K562 (cell line): ENCODE data around the gene FITM1. TPM values are rescaled to one million over a fixed set of nuclear protein-coding genes. Genes with fewer than 3 reads are reported as not detected.
A peak's percentile ranks its signal among the peaks of the same experiment; 100 is the strongest.

Experiments
- ASH1L ChIP-seq: fragments of 450-650 bp; IDR thresholded peaks from 2 replicates; pipeline ENCODE4 v1.6.1; 2018; ENCODE audit warnings: borderline replicate concordance, mild to moderate bottlenecking, low read depth; ENCODE audit not compliant: partially characterized antibody
- ATF3 ChIP-seq, 2 experiments: fragments of 450-650 bp in 1 of 2; sonication (generic) in 1 of 2; formaldehyde crosslinking in 1 of 2; IDR thresholded peaks in 1 of 2; conservative IDR thresholded peaks in 1 of 2; 2 replicates each; pipeline versions ENCODE4 v1.6.1 to v1.8.1; 2016 to 2023; ENCODE audit warnings: mild to moderate bottlenecking in 2 of 2, moderate library complexity in 2 of 2, inconsistent platforms in 1 of 2, missing genetic modification reagents in 1 of 2
- BHLHE40 ChIP-seq: IDR thresholded peaks from 2 replicates; pipeline ENCODE4 v1.6.1; 2011; ENCODE audit warnings: low read length, improper control_type of control experiment
- BRD4 ChIP-seq: fragments of 200-600 bp; sonication (generic); IDR thresholded peaks from 2 replicates; pipeline ENCODE4 v1.6.1; 2017; ENCODE audit warnings: inconsistent platforms
- CCAR2 ChIP-seq: fragments of 200-400 bp; formaldehyde crosslinking; IDR thresholded peaks from 2 replicates; pipeline ENCODE4 v1.6.1; 2017; ENCODE audit warnings: mild to moderate bottlenecking, low read depth, low read length
- CREB1 ChIP-seq, 2 experiments: sonication (generic) in 1 of 2; formaldehyde crosslinking in 1 of 2; IDR thresholded peaks; 2 replicates each; pipeline versions ENCODE4 v1.6.1 to v1.8.0; 2012 to 2022; ENCODE audit warnings: inconsistent platforms in 1 of 2, mild to moderate bottlenecking in 1 of 2, missing genetic modification reagents in 1 of 2, moderate library complexity in 1 of 2
- FOSL1 ChIP-seq: fragments of 200-800 bp; sonication (Bioruptor generic); conservative IDR thresholded peaks from 2 replicates; pipeline ENCODE4 v1.6.1; 2016; ENCODE audit warnings: missing genetic modification characterization, missing compliant biosample characterization
- FUS ChIP-seq: fragments of 200-400 bp; formaldehyde crosslinking; optimal IDR thresholded peaks from 2 replicates; pipeline ENCODE3; 2017; ENCODE audit warnings: low read depth, low read length
- HMGN3 ChIP-seq: IDR thresholded peaks from 2 replicates; pipeline ENCODE4 v1.6.1; 2011; ENCODE audit warnings: borderline replicate concordance, low read depth, mild to moderate bottlenecking, mixed read lengths, low read length; ENCODE audit not compliant: insufficient read length; ENCODE audit errors: extremely low read depth
- KLF6 ChIP-seq: fragments of 250-450 bp; sonication (Bioruptor Pico); IDR thresholded peaks from 2 replicates; pipeline ENCODE4 v1.4.0; 2020; ENCODE audit warnings: mild to moderate bottlenecking, moderate library complexity, borderline replicate concordance
- NR1H2 ChIP-seq: sonication (generic); formaldehyde crosslinking; IDR thresholded peaks from 2 replicates; pipeline ENCODE4 v1.4.0; 2020; ENCODE audit warnings: mild to moderate bottlenecking, missing genetic modification reagents
- NR2C2 ChIP-seq, 2 experiments: fragments of 200-800 bp in 1 of 2; sonication (Bioruptor generic) in 1 of 2; sonication (generic) in 1 of 2; formaldehyde crosslinking in 1 of 2; IDR thresholded peaks; 2 replicates each; pipeline versions ENCODE4 v1.6.1 to v1.8.0; 2016 to 2022; ENCODE audit warnings: mild to moderate bottlenecking in 1 of 2, missing compliant biosample characterization in 1 of 2, missing genetic modification characterization in 1 of 2, missing genetic modification reagents in 1 of 2
- PCBP2 ChIP-seq: fragments of 200-400 bp; formaldehyde crosslinking; IDR thresholded peaks from 2 replicates; pipeline ENCODE4 v1.6.1; 2018; ENCODE audit warnings: low read length, low read depth, mild to moderate bottlenecking, moderate library complexity; ENCODE audit not compliant: poor library complexity, severe bottlenecking
- RBFOX2 ChIP-seq: fragments of 200-400 bp; formaldehyde crosslinking; IDR thresholded peaks from 2 replicates; pipeline ENCODE4 v1.6.1; 2017; ENCODE audit warnings: low read depth, mild to moderate bottlenecking, low read length, moderate library complexity
- SIN3A ChIP-seq, 2 experiments: fragments of 150-350 bp in 1 of 2; IDR thresholded peaks; 2 replicates each; pipeline ENCODE4 v1.6.1; 2011 to 2016; ENCODE audit warnings: borderline replicate concordance in 2 of 2, low read depth in 2 of 2, low read length in 2 of 2, mild to moderate bottlenecking in 2 of 2, moderate library complexity in 2 of 2; ENCODE audit not compliant: control insufficient read depth in 1 of 2
- TARDBP ChIP-seq: fragments of 450-650 bp; IDR thresholded peaks from 2 replicates; pipeline ENCODE4 v1.6.1; 2016
- XRCC5 ChIP-seq: fragments of 200-400 bp; formaldehyde crosslinking; IDR thresholded peaks from 2 replicates; pipeline ENCODE4 v1.6.1; 2017; ENCODE audit warnings: low read depth, mild to moderate bottlenecking, low read length
- ZNF24 ChIP-seq: fragments of 450-650 bp; IDR thresholded peaks from 2 replicates; pipeline ENCODE4 v1.6.1; 2016
- ZNF384 ChIP-seq: IDR thresholded peaks from 2 replicates; pipeline ENCODE4 v1.6.1; 2012; ENCODE audit warnings: low read depth, low read length, improper control_type of control experiment
- ZNF707 ChIP-seq: fragments of 250-450 bp; sonication (Bioruptor Pico); conservative IDR thresholded peaks from 2 replicates; pipeline ENCODE4 v1.8.0; 2022; ENCODE audit warnings: inconsistent platforms, mild to moderate bottlenecking, moderate library complexity
- polyA plus RNA-seq, 8 experiments: library from polyadenylated mRNA; depleted of rRNA in 4 of 8; stranded (reverse) in 5 of 8; unstranded in 3 of 8; fragments of >200 nt; fragmentation: Nextera tagmentation in 2 of 8; fragmentation: Illumina TruSeq in 1 of 8; extraction: Ambion mirVana in 2 of 8; extraction: Trizol in 1 of 8; gene quantifications; 2 replicates each; pipeline versions ENCODE4 v1.2.1 to v1.2.3, GENCODE V29; 2011 to 2014; ENCODE audit warnings: inconsistent platforms in 1 of 8, missing spikeins in 1 of 8
- total RNA-seq, 7 experiments: library from RNA; depleted of rRNA in 6 of 7; stranded (reverse); fragments of >200 nt in 6 of 7; fragmentation: Illumina TruSeq in 2 of 7; extraction: Trizol in 2 of 7; gene quantifications; 2 replicates each; pipeline versions ENCODE4 v1.2.1 to v1.2.3, GENCODE V29; 2011 to 2021; ENCODE audit warnings: low replicate concordance in 1 of 7
- TF ChIP-seq, protein P1 (sequence below): sonication (generic); formaldehyde crosslinking; IDR thresholded peaks from 2 replicates; pipeline ENCODE4 v1.4.0; 2020; ENCODE audit warnings: mild to moderate bottlenecking, missing genetic modification reagents
- TF ChIP-seq, protein P2 (sequence below): sonication (generic); formaldehyde crosslinking; IDR thresholded peaks from 2 replicates; pipeline ENCODE4 v1.8.0; 2022; ENCODE audit warnings: missing genetic modification reagents, mild to moderate bottlenecking, moderate library complexity, borderline replicate concordance

FITM1 gene
- total and polyA plus RNA-seq, 9 of the 15 experiments (the other 6 are each of a cell fraction or from before 2014, with no cell fraction given): 0.09 to 0.20 TPM; not detected in 7

- TF ChIP-seq, protein P1, sequence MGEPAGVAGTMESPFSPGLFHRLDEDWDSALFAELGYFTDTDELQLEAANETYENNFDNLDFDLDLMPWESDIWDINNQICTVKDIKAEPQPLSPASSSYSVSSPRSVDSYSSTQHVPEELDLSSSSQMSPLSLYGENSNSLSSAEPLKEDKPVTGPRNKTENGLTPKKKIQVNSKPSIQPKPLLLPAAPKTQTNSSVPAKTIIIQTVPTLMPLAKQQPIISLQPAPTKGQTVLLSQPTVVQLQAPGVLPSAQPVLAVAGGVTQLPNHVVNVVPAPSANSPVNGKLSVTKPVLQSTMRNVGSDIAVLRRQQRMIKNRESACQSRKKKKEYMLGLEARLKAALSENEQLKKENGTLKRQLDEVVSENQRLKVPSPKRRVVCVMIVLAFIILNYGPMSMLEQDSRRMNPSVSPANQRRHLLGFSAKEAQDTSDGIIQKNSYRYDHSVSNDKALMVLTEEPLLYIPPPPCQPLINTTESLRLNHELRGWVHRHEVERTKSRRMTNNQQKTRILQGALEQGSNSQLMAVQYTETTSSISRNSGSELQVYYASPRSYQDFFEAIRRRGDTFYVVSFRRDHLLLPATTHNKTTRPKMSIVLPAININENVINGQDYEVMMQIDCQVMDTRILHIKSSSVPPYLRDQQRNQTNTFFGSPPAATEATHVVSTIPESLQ (CRISPR knock-in tag): 0 out of 2 replicates have a peak, but pooled peaks have one; percentile 6
- no peak for TF ChIP-seq BRD4
- peak; percentile 70; the same call in 1 of the 2 replicates for TF ChIP-seq TARDBP
- peak; percentile 24; the same call in 1 of the 2 replicates for TF ChIP-seq ZNF24
- TF ChIP-seq, protein P2, sequence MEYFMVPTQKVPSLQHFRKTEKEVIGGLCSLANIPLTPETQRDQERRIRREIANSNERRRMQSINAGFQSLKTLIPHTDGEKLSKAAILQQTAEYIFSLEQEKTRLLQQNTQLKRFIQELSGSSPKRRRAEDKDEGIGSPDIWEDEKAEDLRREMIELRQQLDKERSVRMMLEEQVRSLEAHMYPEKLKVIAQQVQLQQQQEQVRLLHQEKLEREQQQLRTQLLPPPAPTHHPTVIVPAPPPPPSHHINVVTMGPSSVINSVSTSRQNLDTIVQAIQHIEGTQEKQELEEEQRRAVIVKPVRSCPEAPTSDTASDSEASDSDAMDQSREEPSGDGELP (CRISPR knock-in tag): peak; percentile 66; the same call in 1 of the 2 replicates
- 0 out of 2 replicates have a peak, but pooled peaks have one; percentile 25 for TF ChIP-seq XRCC5
- peak; percentile 16; the same call in 1 of the 2 replicates for TF ChIP-seq KLF6 (CRISPR knock-in tag)
- TF ChIP-seq NR2C2 (CRISPR knock-in tag; IDR thresholded peaks at IDR 0.05): no peak
- peak; percentile 78; the same call in 1 of the 2 replicates for TF ChIP-seq NR2C2 (tag; IDR thresholded peaks at IDR 0.05)
- no peak for TF ChIP-seq CCAR2
- peak; percentile 69 for TF ChIP-seq RBFOX2
- TF ChIP-seq FOSL1 (tag): no peak
- TF ChIP-seq BHLHE40: peak; percentile 34
- peak; percentile 34; the same call in 1 of the 2 replicates for TF ChIP-seq ATF3 (IDR thresholded peaks at IDR 0.05)
- TF ChIP-seq ATF3 (CRISPR knock-in tag; conservative IDR thresholded peaks at IDR 0.05): no peak
- peak; percentile 93 for TF ChIP-seq CREB1 (IDR thresholded peaks at IDR 0.05)
- TF ChIP-seq CREB1 (CRISPR knock-in tag; IDR thresholded peaks at IDR 0.05): peak; percentile 97
- no peak for TF ChIP-seq NR1H2 (CRISPR knock-in tag)
- TF ChIP-seq PCBP2: no peak
- peak; percentile 79 to 80; a peak in 3 of 4 replicates for TF ChIP-seq SIN3A (IDR thresholded peaks at IDR 0.05; ENCODE audit: borderline replicate concordance in 2 of 2, control insufficient read depth in 1 of 2, low read depth in 2 of 2, low read length in 2 of 2)
- no peak for TF ChIP-seq ZNF384
- TF ChIP-seq ZNF707: no peak
- no peak for TF ChIP-seq FUS
- TF ChIP-seq HMGN3: peak; percentile 45
- TF ChIP-seq ASH1L: peak; percentile 98
Measured at GRCh38 chr14:24114532-24115421, 15.7 kb upstream of the FITM1 start, which contains the start of the genes DCAF11 and NRL (continued).
